ENCODE data around the gene ASIC5.

DNA sequence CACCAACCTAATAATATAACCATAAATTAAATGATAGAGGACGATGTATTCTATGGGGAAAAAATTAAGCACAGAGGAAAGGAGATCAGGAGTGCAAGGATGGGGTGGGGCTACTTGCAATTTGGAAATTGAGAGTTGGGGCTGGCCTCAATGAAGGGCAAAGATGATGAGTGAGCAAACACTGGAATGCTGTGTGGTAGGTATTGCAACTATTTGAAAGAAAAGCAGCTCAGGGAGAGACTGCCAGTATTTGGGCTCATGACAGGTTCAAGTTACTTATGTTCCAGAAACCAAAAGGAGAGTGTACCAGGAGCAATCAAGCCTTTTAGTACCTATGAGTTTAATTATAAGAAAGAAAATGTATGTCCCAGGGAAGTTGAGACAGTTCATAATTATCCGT is 47.4 kb downstream of the ASIC5 start:
- TF ChIP-seq, protein P1, sequence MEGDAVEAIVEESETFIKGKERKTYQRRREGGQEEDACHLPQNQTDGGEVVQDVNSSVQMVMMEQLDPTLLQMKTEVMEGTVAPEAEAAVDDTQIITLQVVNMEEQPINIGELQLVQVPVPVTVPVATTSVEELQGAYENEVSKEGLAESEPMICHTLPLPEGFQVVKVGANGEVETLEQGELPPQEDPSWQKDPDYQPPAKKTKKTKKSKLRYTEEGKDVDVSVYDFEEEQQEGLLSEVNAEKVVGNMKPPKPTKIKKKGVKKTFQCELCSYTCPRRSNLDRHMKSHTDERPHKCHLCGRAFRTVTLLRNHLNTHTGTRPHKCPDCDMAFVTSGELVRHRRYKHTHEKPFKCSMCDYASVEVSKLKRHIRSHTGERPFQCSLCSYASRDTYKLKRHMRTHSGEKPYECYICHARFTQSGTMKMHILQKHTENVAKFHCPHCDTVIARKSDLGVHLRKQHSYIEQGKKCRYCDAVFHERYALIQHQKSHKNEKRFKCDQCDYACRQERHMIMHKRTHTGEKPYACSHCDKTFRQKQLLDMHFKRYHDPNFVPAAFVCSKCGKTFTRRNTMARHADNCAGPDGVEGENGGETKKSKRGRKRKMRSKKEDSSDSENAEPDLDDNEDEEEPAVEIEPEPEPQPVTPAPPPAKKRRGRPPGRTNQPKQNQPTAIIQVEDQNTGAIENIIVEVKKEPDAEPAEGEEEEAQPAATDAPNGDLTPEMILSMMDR (conservative IDR thresholded peaks at IDR 0.05 in 1 of 2, IDR thresholded peaks at IDR 0.05 in 1 of 2; ENCODE audit: extremely low read depth in 1 of 2, insufficient read depth in 1 of 2, low read depth in 1 of 2, low read length in 2 of 2): no peak
- TF ChIP-seq EZH2 (IDR thresholded peaks at IDR 0.05; ENCODE audit: borderline replicate concordance, low read length): no peak

All from mammary epithelial cell (primary cell).